Ascending aorta (tissue), 2 donors: ENCODE data around the gene VOPP1. TPM values are rescaled to one million over a fixed set of nuclear protein-coding genes. Genes with fewer than 3 reads are reported as not detected.

Source experiments
- DNase-seq, 2 donors: peaks; one replicate each; pipeline ENCODE4 v3.0.0-alpha.2; 2019; ENCODE audit warnings: low spot score in 2 of 2
- H3K27ac ChIP-seq, 2 donors: fragments of 200-600 bp; sonication (generic); one replicate each; pipeline ENCODE4 v1.5.1; 2016 to 2017; ENCODE audit warnings: mild to moderate bottlenecking in 1 of 2
- H3K27me3 ChIP-seq: fragments of 200-600 bp; sonication (generic); one replicate; pipeline ENCODE4 v1.5.1; 2017
- H3K36me3 ChIP-seq, 2 donors: fragments of 200-600 bp; sonication (generic); one replicate each; pipeline ENCODE4 v1.5.1; 2016
- H3K4me1 ChIP-seq, 2 donors: fragments of 200-600 bp; sonication (generic); one replicate each; pipeline ENCODE4 v1.5.1; 2016 to 2017; ENCODE audit warnings: mild to moderate bottlenecking in 1 of 2
- H3K4me3 ChIP-seq, 2 donors: fragments of 200-600 bp; sonication (generic); one replicate each; pipeline ENCODE4 v1.5.1; 2016 to 2017; ENCODE audit warnings: mild to moderate bottlenecking in 1 of 2
- H3K9me3 ChIP-seq, 2 donors: fragments of 200-600 bp; sonication (generic); one replicate each; pipeline ENCODE4 v1.5.1; 2016
- intact Hi-C: fragments of 100-400 bp; cut with DNase I; formaldehyde crosslinking; loops from one replicate; pipeline ENCODE4 v1.15.1; 2023
- total RNA-seq: library from RNA; depleted of rRNA; stranded (reverse); fragments of >200 nt; gene quantifications from one replicate; pipeline ENCODE4 v1.1.0, GENCODE V29; 2016
- TF ChIP-seq, protein P1 (sequence below), 3 experiments: fragments of 200-600 bp in 2 of 3; fragments of 450-650 bp in 1 of 3; sonication (generic) in 2 of 3; IDR thresholded peaks; one replicate each; pipeline ENCODE4 v1.5.1; 2016 to 2019; ENCODE audit warnings: antibody characterized with exemption in 3 of 3, mild to moderate bottlenecking in 1 of 3, moderate library complexity in 1 of 3

The VOPP1 gene
- total RNA-seq, 1 donor from 2014 or later, result 78.8 TPM

DNA sequence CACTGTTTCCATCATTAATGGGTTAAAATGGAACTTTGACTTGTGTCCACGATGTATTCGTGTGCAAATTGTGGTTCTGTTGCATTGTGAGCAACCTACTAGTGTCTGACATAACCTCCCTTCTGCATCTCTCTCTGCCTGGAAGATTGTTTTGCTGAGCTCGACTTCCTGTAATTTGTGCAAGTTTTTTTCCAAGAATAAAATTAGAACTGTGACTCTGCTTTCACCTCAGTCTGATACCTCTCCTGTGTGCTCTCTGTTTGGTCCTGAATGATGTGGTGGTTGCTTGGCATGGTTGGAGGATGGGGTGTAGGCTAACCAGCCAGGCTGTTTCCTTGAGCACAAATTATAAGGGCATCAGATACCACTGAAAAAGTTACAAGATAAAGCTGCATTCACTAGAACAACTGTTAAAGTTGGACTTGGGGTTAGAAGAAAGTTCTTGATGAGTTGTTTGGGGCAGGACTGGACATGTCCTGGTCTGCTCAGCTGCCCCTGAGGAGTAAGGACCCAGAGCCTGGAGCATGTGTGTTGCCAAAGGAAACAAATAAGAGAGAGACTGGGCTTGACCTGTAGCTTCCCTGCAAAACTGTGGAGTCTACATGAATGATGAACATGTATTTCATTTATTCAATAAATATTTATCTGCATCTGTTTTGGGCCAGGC, 1.9 kb upstream of the VOPP1 start:
- peak overlapping the region; percentile 91 to 93 for H3K27ac ChIP-seq
- peaks cover 11 to 36% of the 10 kb centered on the region in 2 donors for H3K4me1 ChIP-seq
- TF ChIP-seq, protein P1, sequence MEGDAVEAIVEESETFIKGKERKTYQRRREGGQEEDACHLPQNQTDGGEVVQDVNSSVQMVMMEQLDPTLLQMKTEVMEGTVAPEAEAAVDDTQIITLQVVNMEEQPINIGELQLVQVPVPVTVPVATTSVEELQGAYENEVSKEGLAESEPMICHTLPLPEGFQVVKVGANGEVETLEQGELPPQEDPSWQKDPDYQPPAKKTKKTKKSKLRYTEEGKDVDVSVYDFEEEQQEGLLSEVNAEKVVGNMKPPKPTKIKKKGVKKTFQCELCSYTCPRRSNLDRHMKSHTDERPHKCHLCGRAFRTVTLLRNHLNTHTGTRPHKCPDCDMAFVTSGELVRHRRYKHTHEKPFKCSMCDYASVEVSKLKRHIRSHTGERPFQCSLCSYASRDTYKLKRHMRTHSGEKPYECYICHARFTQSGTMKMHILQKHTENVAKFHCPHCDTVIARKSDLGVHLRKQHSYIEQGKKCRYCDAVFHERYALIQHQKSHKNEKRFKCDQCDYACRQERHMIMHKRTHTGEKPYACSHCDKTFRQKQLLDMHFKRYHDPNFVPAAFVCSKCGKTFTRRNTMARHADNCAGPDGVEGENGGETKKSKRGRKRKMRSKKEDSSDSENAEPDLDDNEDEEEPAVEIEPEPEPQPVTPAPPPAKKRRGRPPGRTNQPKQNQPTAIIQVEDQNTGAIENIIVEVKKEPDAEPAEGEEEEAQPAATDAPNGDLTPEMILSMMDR (IDR thresholded peaks at IDR 0.05), result no peak
- intact Hi-C loops, result loop anchor here (5.0 to 10.0 kb wide), 9 partner anchors 49 to 819 kb away; partner anchors contain the start of genes CCT6A, LANCL2, NIPSNAP2 and PHKG1
- no peaks in the 10 kb centered on the region for H3K27me3 ChIP-seq
- no peak overlapping the region for H3K4me3 ChIP-seq
- no peaks in the 10 kb centered on the region for H3K36me3 ChIP-seq
- no peak for DNase-seq
- H3K9me3 ChIP-seq, result no peaks in the 10 kb centered on the region

DNA sequence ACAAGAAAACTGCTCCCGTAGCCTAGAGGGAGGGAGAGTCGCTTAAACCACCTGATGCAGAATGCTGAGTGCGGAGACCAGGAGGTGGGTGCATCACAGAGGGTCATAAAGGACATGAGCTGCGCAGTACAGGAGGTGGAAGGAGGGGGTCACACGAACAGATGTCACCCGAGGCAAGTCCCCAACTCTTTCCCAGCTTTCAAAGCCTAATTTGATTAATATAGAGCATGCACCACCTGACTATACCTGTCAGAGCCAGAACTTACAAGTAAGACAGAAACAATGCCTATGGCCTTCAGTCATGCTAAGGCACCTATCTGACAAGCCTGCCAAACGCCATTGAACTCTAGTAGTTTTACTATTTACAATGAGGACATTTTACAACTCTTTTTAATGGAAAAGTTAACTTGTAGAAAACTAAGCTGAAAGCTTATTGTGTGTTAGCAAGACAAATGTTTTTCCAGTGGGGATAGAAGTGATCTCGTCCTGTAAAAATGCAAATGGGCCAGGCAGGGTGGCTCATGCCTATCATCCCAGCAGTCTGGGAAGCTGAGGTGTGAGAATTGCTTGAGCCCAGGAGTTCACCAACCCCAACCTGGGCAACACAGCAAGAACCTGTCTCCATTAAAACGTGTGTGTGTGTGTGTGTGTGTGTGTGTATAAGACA, 1.1 kb upstream of the VOPP1 start:
- peak overlapping the region; percentile 85 to 97 for H3K4me3 ChIP-seq
- no peaks in the 10 kb centered on the region for H3K36me3 ChIP-seq
- DNase-seq, result no peak
- H3K27me3 ChIP-seq, result no peaks in the 10 kb centered on the region
- peak overlapping the region; percentile 91 to 93 for H3K27ac ChIP-seq
- H3K4me1 ChIP-seq, result peaks cover 11 to 43% of the 10 kb centered on the region in 2 donors
- intact Hi-C loops, result loop anchor here (5.0 to 10.0 kb wide), 9 partner anchors 49 to 819 kb away; partner anchors contain the start of genes CCT6A, LANCL2, NIPSNAP2 and PHKG1
- TF ChIP-seq, protein P1 (IDR thresholded peaks at IDR 0.05), result no peak
- no peaks in the 10 kb centered on the region for H3K9me3 ChIP-seq

DNA sequence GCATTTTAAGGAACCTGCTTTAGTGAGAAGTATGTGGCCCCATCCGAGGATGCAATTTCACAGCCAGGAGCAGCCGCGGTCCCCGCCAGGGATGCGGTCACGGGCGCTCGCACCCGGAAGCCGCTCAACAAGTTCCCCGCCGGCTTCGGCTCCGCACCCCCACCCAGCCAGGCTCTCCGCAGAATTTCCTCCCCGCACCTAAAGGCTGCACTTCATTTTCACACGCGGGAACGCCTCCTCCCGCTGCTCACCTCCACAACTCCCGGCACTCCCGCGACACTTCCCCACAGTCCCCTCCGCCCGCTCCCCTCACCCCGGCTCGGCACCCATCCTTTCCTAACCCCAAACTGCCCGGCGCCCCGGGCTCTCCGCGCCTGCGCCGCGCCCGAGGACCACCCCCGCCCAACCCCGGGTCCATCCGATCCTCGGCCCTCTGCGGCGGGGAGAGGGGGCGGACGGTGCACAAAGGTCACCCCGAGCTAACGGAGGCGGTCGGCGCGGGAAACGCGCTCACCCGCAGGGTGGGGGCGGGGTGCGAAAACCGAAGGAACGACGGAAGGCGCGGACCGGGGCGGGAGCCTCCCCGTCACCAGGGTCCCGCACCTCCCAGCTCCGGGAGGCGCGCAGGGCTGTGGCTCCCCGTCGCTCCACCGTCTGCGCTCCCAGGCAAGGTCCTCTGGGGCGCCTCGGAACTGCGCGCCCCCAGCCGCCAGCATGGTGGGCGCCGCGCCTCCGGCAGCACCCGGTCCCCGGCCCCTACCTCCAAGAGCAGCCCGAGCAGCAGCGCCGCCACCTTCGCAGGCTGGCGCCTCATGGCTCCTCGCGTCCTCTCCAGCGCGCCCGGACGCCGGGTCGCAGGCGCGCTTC, 558 bp downstream of the VOPP1 start:
- H3K36me3 ChIP-seq, result no peaks in the 10 kb centered on the region
- intact Hi-C loops, result loop anchor here (1.0 to 10.0 kb wide), 10 partner anchors 19 to 817 kb away; partner anchors contain the start of genes CCT6A, LANCL2, NIPSNAP2 and PHKG1

DNA sequence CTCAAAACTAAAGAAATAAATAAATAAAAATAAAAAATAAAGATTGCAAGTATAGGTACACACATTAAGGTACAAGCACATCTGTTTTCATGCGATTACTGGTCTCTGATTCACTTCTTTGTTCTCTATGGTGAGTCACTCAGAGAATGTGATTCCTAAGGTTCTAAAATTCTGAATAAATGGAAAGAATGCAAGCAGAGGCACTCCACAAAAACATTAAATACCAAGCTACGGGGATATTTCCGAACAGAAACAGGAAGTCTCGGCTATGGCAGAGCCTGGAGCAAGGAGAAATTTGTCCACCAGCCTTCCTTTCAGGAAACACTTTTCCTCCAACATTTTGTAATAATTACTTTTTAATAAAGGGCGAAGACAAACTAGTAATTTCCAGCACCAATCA, 1.4 kb downstream of the VOPP1 start:
- Histone ChIP-seq H3K27ac (peak overlapping the region; percentile 90 to 91), H3K27me3 (no peaks in the 10 kb centered on the region), H3K36me3 (no peaks in the 10 kb centered on the region), H3K4me3 (peak overlapping the region; percentile 85 to 97), H3K9me3 (no peaks in the 10 kb centered on the region), H3K4me1 (peaks cover 11 to 47% of the 10 kb centered on the region in 2 donors)
- DNase-seq, result no peak
- intact Hi-C loops, result loop anchor here (5.0 to 10.0 kb wide), 9 partner anchors 46 to 816 kb away; partner anchors contain the start of genes CCT6A, LANCL2, NIPSNAP2 and PHKG1
- TF ChIP-seq, protein P1 (IDR thresholded peaks at IDR 0.05), result peak in 1 of 3 experiments; percentile 1

More for the DNA sequence above, 558 bp downstream of the VOPP1 start:
- TF ChIP-seq, protein P1 (IDR thresholded peaks at IDR 0.05), result peak in 1 of 3 experiments; percentile 2
- Histone ChIP-seq H3K27ac (peak overlapping the region; percentile 90 to 91), H3K4me3 (peak overlapping the region; percentile 85 to 97), H3K4me1 (peaks cover 11 to 47% of the 10 kb centered on the region in 2 donors), H3K27me3 (no peaks in the 10 kb centered on the region), H3K9me3 (no peaks in the 10 kb centered on the region)
- peak in 1 of 2 donors; percentile 73 for DNase-seq
